Endothelial cell of umbilical vein (primary cell): ENCODE measurements around the gene SOD3.

ENCODE experiments used
- CTCF ChIP-seq, 2 donors: IDR thresholded peaks; 1 replicate in 1 of 2; 2 replicates in 1 of 2; pipeline ENCODE4 v1.5.1; 2011; ENCODE audit warnings: low read length in 2 of 2, mild to moderate bottlenecking in 2 of 2, moderate library complexity in 2 of 2, control low read depth in 1 of 2, inconsistent platforms in 1 of 2, low read depth in 1 of 2; ENCODE audit not compliant: insufficient read depth in 1 of 2; ENCODE audit errors: extremely low read depth in 1 of 2
- EZH2 ChIP-seq: IDR thresholded peaks from 2 replicates; pipeline ENCODE4 v1.6.1; 2012; ENCODE audit warnings: borderline replicate concordance, low read depth, mild to moderate bottlenecking, moderate library complexity, low read length, inconsistent platforms; ENCODE audit not compliant: severe bottlenecking
- FOS ChIP-seq: IDR thresholded peaks from 2 replicates; pipeline ENCODE4 v1.6.1; 2011; ENCODE audit warnings: mild to moderate bottlenecking, low read length, moderate library complexity, borderline replicate concordance; ENCODE audit not compliant: insufficient read depth
- JUN ChIP-seq: IDR thresholded peaks from 2 replicates; pipeline ENCODE4 v1.6.1; 2011; ENCODE audit warnings: borderline replicate concordance, low read depth; ENCODE audit not compliant: insufficient read length, insufficient read depth
- MAX ChIP-seq: IDR thresholded peaks from 2 replicates; pipeline ENCODE4 v1.6.1; 2011; ENCODE audit not compliant: insufficient read depth, insufficient read length
- MYC ChIP-seq: IDR thresholded peaks from one replicate; pipeline ENCODE4 v1.6.1; 2011; ENCODE audit warnings: mild to moderate bottlenecking, low read depth, low read length
- POLR2A ChIP-seq: IDR thresholded peaks from 2 replicates; pipeline ENCODE4 v1.6.1; 2012; ENCODE audit warnings: low read depth, mild to moderate bottlenecking, control low read depth, low read length
- POLR2AphosphoS5 ChIP-seq: IDR thresholded peaks from 2 replicates; pipeline ENCODE4 v1.6.1; 2012; ENCODE audit warnings: low read depth, mild to moderate bottlenecking, control low read depth, low read length, moderate library complexity; ENCODE audit not compliant: insufficient read depth

- no peak for TF ChIP-seq CTCF (IDR thresholded peaks at IDR 0.05; ENCODE audit: extremely low read depth in 1 of 2, insufficient read depth in 1 of 2, low read depth in 1 of 2, low read length in 2 of 2)
- no peak for TF ChIP-seq POLR2A
- no peak for TF ChIP-seq EZH2
- TF ChIP-seq MAX: no peak
- TF ChIP-seq POLR2AphosphoS5: no peak
- no peak for TF ChIP-seq MYC
- TF ChIP-seq JUN: no peak
- TF ChIP-seq FOS: no peak
Measured at GRCh38 chr4:24768604-24769003, 26.8 kb upstream of the SOD3 start.
